Left ventricle myocardium inferior (tissue), 1 donor: ENCODE measurements around the gene ARF1. TPM values are rescaled to one million over a fixed set of nuclear protein-coding genes. Genes with fewer than 3 reads are reported as not detected.

ENCODE experiments used
- DNase-seq: peaks from one replicate; pipeline ENCODE4 v3.0.0-alpha.2; 2020
- H3K27ac ChIP-seq: fragments of 200-600 bp; replicated peaks from 2 replicates; pipeline ENCODE4 v1.8.0; 2021
- H3K27me3 ChIP-seq: fragments of 200-600 bp; 2 replicates; pipeline ENCODE4 v1.8.0; 2021; ENCODE audit warnings: low read depth
- H3K36me3 ChIP-seq: fragments of 200-600 bp; 2 replicates; pipeline ENCODE4 v1.8.0; 2021
- H3K4me1 ChIP-seq: fragments of 200-600 bp; 2 replicates; pipeline ENCODE4 v1.8.0; 2021
- H3K4me3 ChIP-seq: fragments of 200-600 bp; 2 replicates; pipeline ENCODE4 v1.8.0; 2021; ENCODE audit warnings: mild to moderate bottlenecking, moderate library complexity
- H3K9me3 ChIP-seq: fragments of 200-600 bp; replicated peaks from 2 replicates; pipeline ENCODE4 v1.8.0; 2021
- intact Hi-C: fragments of 100-400 bp; cut with micrococcal nuclease; formaldehyde crosslinking; loops from one replicate; pipeline ENCODE4 v1.11.0; 2022
- total RNA-seq: library from RNA; stranded (reverse); fragmentation: NEBNext Ultra II Directional; extraction: Animal tissue kit (Norgen Biotek cat#: 25700); gene quantifications from one replicate; pipeline ENCODE4 v1.2.1, GENCODE V29; 2021
- TF ChIP-seq, protein P1 (sequence below): fragments of 200-600 bp; IDR thresholded peaks from 2 replicates; pipeline ENCODE4 v1.8.0; 2021; ENCODE audit warnings: antibody characterized with exemption, mild to moderate bottlenecking, borderline replicate concordance
- donor health status: DM: no; HTN: yes; CAD: no; lungs with severe emphysema.

ARF1 gene
- total RNA-seq, 1 donor from 2014 or later = 294 TPM

DNA sequence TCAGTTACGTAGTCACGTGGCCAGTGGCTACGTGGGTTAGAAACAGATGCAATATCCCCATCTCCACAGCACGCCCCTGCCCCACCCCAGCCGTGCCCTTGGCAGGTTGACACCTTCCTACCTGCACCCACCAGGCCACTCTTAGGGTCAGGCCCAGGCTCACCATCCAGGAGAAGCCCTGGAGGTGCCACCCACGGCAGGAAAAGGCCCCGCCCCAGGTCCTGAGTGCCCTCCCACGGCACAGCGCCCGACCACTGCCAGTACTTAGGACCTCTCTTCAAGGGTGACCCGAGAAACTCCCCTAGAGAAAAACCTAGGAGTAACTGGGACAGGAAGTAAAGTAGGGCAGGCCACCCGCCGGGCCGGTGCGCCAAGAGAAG, 19.1 kb downstream of the ARF1 start:
- Histone ChIP-seq H3K27me3 (no peaks in the 10 kb centered on the region), H3K4me3 (peak overlapping the region; percentile 75), H3K9me3 (no peaks in the 10 kb centered on the region), H3K27ac (peak overlapping the region; percentile 91), H3K36me3 (peaks cover 54% of the 10 kb centered on the region), H3K4me1 (peaks cover 53% of the 10 kb centered on the region)
- TF ChIP-seq, protein P1, sequence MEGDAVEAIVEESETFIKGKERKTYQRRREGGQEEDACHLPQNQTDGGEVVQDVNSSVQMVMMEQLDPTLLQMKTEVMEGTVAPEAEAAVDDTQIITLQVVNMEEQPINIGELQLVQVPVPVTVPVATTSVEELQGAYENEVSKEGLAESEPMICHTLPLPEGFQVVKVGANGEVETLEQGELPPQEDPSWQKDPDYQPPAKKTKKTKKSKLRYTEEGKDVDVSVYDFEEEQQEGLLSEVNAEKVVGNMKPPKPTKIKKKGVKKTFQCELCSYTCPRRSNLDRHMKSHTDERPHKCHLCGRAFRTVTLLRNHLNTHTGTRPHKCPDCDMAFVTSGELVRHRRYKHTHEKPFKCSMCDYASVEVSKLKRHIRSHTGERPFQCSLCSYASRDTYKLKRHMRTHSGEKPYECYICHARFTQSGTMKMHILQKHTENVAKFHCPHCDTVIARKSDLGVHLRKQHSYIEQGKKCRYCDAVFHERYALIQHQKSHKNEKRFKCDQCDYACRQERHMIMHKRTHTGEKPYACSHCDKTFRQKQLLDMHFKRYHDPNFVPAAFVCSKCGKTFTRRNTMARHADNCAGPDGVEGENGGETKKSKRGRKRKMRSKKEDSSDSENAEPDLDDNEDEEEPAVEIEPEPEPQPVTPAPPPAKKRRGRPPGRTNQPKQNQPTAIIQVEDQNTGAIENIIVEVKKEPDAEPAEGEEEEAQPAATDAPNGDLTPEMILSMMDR = no peak
- intact Hi-C loops = no loop called here
- DNase-seq = no peak

- intact Hi-C loops = no loop called here
- Histone ChIP-seq H3K9me3 (no peaks in the 10 kb centered on the region), H3K4me1 (peaks cover 47% of the 10 kb centered on the region), H3K36me3 (peaks cover 58% of the 10 kb centered on the region), H3K27me3 (no peaks in the 10 kb centered on the region), H3K27ac (peak overlapping the region; percentile 91), H3K4me3 (peak overlapping the region; percentile 75)
- TF ChIP-seq, protein P1 = peak; percentile 16
- DNase-seq = no peak
Observed at GRCh38 chr1:228101994-228102790, 19.7 kb downstream of the ARF1 start.

GRCh38 chr1:228102791-228103620, 20.5 kb downstream of the ARF1 start, which contains the start of gene C1orf35:
TSS of gene C1orf35 (minus strand) at chr1:228103325. CDS start at chr1:228103227, 98 bp downstream.
- peak within 1 kb of the TSS; percentile 75 for H3K4me3 ChIP-seq
- peak within 1 kb of the TSS; percentile 91 for H3K27ac ChIP-seq
- TF ChIP-seq, protein P1 = no peak
- DNase-seq = peak; percentile 93
- no peaks in the 10 kb centered on the region for H3K9me3 ChIP-seq
- peaks cover 50% of the 10 kb centered on the region for H3K4me1 ChIP-seq
- H3K27me3 ChIP-seq = no peaks in the 10 kb centered on the region
- peaks cover 57% of the 10 kb centered on the region for H3K36me3 ChIP-seq
- intact Hi-C loops = no loop called here

DNA sequence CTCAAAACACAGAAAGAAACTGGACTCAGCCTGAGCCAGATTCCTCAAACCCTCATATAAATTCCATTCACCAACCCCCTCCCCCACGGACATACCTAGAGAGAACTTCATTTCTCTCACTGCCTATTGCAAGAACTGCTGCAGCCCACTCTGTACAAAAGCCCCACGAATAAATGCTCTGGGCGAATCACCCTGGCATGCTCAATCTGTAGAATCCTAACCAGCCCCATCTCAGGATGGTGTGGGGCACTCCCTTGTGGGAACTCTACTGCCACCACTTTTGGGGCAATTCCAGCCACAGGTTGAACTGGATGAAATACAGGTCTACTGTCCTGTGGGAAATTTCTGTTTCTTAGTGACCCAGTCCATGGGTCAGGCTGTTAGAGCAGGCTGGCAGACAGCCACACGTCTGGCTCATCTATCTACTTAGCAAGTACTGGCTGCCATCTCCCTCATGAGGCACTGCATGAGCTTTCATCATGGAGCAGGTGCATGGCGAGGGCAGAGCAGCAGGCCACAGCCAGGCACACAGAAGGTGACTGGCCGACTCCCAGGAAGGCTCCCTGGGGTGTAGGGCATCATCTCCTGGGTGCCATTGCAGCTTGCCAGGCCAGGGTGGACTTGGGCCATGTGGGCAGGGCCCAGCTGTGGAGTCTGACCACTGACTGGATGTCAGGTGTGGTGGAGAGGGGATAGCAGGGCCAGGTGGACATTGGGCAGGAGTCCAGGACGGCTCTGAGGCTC, 22.2 kb downstream of the ARF1 start:
- intact Hi-C loops = no loop called here

More for the DNA sequence above, 22.2 kb downstream of the ARF1 start:
- no peak overlapping the region for H3K4me3 ChIP-seq
- peaks cover 65% of the 10 kb centered on the region for H3K4me1 ChIP-seq
- no peaks in the 10 kb centered on the region for H3K9me3 ChIP-seq
- H3K36me3 ChIP-seq = peaks cover 40% of the 10 kb centered on the region
- TF ChIP-seq, protein P1 = no peak
- no peaks in the 10 kb centered on the region for H3K27me3 ChIP-seq
- no peak for DNase-seq
- H3K27ac ChIP-seq = no peak overlapping the region
